PC-9 (cell line): ENCODE measurements around the gene OR6J1. TPM values are rescaled to one million over a fixed set of nuclear protein-coding genes. Genes with fewer than 3 reads are reported as not detected.

ENCODE experiments used
- BruUV-seq: library from RNA; stranded (reverse); fragments of 400-500 nt; replicated peaks from 2 replicates; lab custom pipeline; 2021; lab: Mats Ljungman, UMichigan
- CTCF ChIA-PET: fragments of 300-600 bp; sonication (Branson Sonifier 250); formaldehyde crosslinking; loops from one replicate; lab custom pipeline; 2022; ENCODE audit warnings: antibody characterized with exemption; lab: Charles Lee
- POLR2A ChIA-PET: fragments of 300-600 bp; sonication (Branson Sonifier 250); formaldehyde crosslinking; loops from one replicate; lab custom pipeline; 2022; ENCODE audit warnings: antibody characterized with exemption; ENCODE audit not compliant: unreplicated experiment; lab: Charles Lee
- DNase-seq, 2 experiments: peaks; one replicate each; pipeline versions ENCODE4 v3.0.0 to v3.0.0-alpha.2; 2015 to 2022; ENCODE audit warnings: mixed read lengths in 1 of 2
- H2AFZ ChIP-seq: fragments of 200-600 bp; sonication (generic); 2 replicates; pipeline ENCODE4 v1.8.1; 2017; ENCODE audit warnings: antibody characterized with exemption
- H3F3A ChIP-seq: fragments of 200-600 bp; sonication (generic); 2 replicates; pipeline ENCODE4 v1.8.1; 2017; ENCODE audit warnings: antibody characterized with exemption, mild to moderate bottlenecking, low read depth; ENCODE audit not compliant: insufficient read depth
- H3K27ac ChIP-seq: fragments of 200-600 bp; sonication (generic); 2 replicates; pipeline ENCODE4 v1.6.1; 2016; ENCODE audit warnings: mixed run types
- H3K27me3 ChIP-seq: fragments of 200-600 bp; sonication (generic); 2 replicates; pipeline ENCODE4 v1.6.1; 2016; ENCODE audit warnings: low read depth, mixed run types; ENCODE audit not compliant: insufficient read depth
- H3K36me3 ChIP-seq: fragments of 200-600 bp; sonication (generic); 2 replicates; pipeline ENCODE4 v1.6.1; 2016; ENCODE audit warnings: low read depth, mixed run types
- H3K4me1 ChIP-seq: fragments of 200-600 bp; sonication (generic); replicated peaks from 2 replicates; pipeline ENCODE4 v1.6.1; 2016; ENCODE audit warnings: mixed run types; ENCODE audit not compliant: insufficient read depth
- H3K4me2 ChIP-seq: fragments of 200-600 bp; sonication (generic); 2 replicates; pipeline ENCODE4 v1.6.1; 2017; ENCODE audit warnings: mixed run types
- H3K4me3 ChIP-seq: fragments of 200-600 bp; sonication (generic); 2 replicates; pipeline ENCODE4 v1.6.1; 2016; ENCODE audit warnings: mixed run types
- H3K79me2 ChIP-seq: fragments of 200-600 bp; sonication (generic); 2 replicates; pipeline ENCODE4 v1.6.1; 2017; ENCODE audit warnings: low read depth, mixed run types
- H3K9me2 ChIP-seq: fragments of 200-600 bp; sonication (generic); 2 replicates; pipeline ENCODE4 v1.8.1; 2017; ENCODE audit warnings: mild to moderate bottlenecking; ENCODE audit not compliant: insufficient read depth
- H3K9me3 ChIP-seq: fragments of 200-600 bp; sonication (generic); 2 replicates; pipeline ENCODE4 v1.8.1; 2016; ENCODE audit warnings: low read depth; ENCODE audit not compliant: insufficient read depth
- H4K20me1 ChIP-seq: fragments of 200-600 bp; sonication (generic); 2 replicates; pipeline ENCODE4 v1.8.1; 2017; ENCODE audit not compliant: insufficient read depth
- EZH2 ChIP-seq: fragments of 200-600 bp; sonication (generic); IDR thresholded peaks from 2 replicates; pipeline ENCODE4 v1.8.0; 2017; ENCODE audit warnings: antibody characterized with exemption, low read depth
- intact Hi-C: fragments of 100-400 bp; cut with micrococcal nuclease; formaldehyde crosslinking; loops from one replicate; pipeline ENCODE4 v1.10.0; 2022; ENCODE audit not compliant: unreplicated experiment
- total RNA-seq: library from RNA; stranded (reverse); gene quantifications from 2 replicates; pipeline ENCODE4 v1.2.3, GENCODE V29; 2021
- TF ChIP-seq, protein P1 (sequence below): fragments of 200-600 bp; sonication (generic); conservative IDR thresholded peaks from 2 replicates; pipeline ENCODE4 v1.6.1; 2017; ENCODE audit warnings: mixed run types, antibody characterized with exemption, mild to moderate bottlenecking, moderate library complexity

The OR6J1 gene
- total RNA-seq, 1 experiment from 2014 or later, result 0.11 TPM

GRCh38 chr14:22657861-22658260 is 13.7 kb upstream of the OR6J1 start:
- peak in 1 of 2 experiments; percentile 41 for DNase-seq
- Histone ChIP-seq H3K9me2 (no peaks in the 10 kb centered on the region), H3K4me1 (0 out of 2 replicates have a peak, but pooled peaks cover 6% of the 10 kb centered on the region), H3K79me2 (no peaks in the 10 kb centered on the region), H3K4me3 (no peak overlapping the region), H3K27ac (no peak overlapping the region), H3K4me2 (no peak overlapping the region), H2AFZ (no peak overlapping the region), H3K36me3 (no peaks in the 10 kb centered on the region), H3K27me3 (no peaks in the 10 kb centered on the region), H4K20me1 (no peaks in the 10 kb centered on the region), H3F3A (no peaks in the 10 kb centered on the region), H3K9me3 (no peaks in the 10 kb centered on the region)
- no TSS peak for BruUV-seq
- ChIA-PET CTCF (interaction anchor here (0.7 to 1.6 kb wide), 4 partner anchors 12 to 195 kb away, joined by 3 to 5 read pairs (median 3); no protein-coding TSS in a partner anchor), POLR2A (interaction anchor here (0.5 kb wide), 1 partner anchor 57 kb away, joined by 4 read pairs; no protein-coding TSS in a partner anchor)
- intact Hi-C loops, result loop anchor here (2.0 to 10.0 kb wide), 2 partner anchors 57 to 243 kb away; no protein-coding TSS in a partner anchor
- no peak for TF ChIP-seq EZH2
- TF ChIP-seq, protein P1, sequence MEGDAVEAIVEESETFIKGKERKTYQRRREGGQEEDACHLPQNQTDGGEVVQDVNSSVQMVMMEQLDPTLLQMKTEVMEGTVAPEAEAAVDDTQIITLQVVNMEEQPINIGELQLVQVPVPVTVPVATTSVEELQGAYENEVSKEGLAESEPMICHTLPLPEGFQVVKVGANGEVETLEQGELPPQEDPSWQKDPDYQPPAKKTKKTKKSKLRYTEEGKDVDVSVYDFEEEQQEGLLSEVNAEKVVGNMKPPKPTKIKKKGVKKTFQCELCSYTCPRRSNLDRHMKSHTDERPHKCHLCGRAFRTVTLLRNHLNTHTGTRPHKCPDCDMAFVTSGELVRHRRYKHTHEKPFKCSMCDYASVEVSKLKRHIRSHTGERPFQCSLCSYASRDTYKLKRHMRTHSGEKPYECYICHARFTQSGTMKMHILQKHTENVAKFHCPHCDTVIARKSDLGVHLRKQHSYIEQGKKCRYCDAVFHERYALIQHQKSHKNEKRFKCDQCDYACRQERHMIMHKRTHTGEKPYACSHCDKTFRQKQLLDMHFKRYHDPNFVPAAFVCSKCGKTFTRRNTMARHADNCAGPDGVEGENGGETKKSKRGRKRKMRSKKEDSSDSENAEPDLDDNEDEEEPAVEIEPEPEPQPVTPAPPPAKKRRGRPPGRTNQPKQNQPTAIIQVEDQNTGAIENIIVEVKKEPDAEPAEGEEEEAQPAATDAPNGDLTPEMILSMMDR, result peak; percentile 44; the same call in 1 of the 2 replicates

GRCh38 chr14:22656945-22657731 is 13.0 kb upstream of the OR6J1 start:
- POLR2A ChIA-PET, result no interaction called here

GRCh38 chr14:22656226-22656625 is 12.1 kb upstream of the OR6J1 start:
- no peak overlapping the region for H3K4me3 ChIP-seq
- POLR2A ChIA-PET, result no interaction called here
- TF ChIP-seq, protein P1, result no peak
- no peak for TF ChIP-seq EZH2
- no peak overlapping the region for H3K27ac ChIP-seq
- no peaks in the 10 kb centered on the region for H3K9me2 ChIP-seq
- H3K79me2 ChIP-seq, result no peaks in the 10 kb centered on the region
- H3K27me3 ChIP-seq, result no peaks in the 10 kb centered on the region
- intact Hi-C loops, result loop anchor here (10.0 kb wide), 1 partner anchor 59 kb away; no protein-coding TSS in a partner anchor
- H3F3A ChIP-seq, result peaks cover 4% of the 10 kb centered on the region; the same call in 1 of the 2 replicates
- H3K36me3 ChIP-seq, result no peaks in the 10 kb centered on the region
- BruUV-seq, result no TSS peak
- no peaks in the 10 kb centered on the region for H3K9me3 ChIP-seq
- DNase-seq, result no peak
- CTCF ChIA-PET, result no interaction called here
- H2AFZ ChIP-seq, result no peak overlapping the region
- no peak overlapping the region for H3K4me2 ChIP-seq
- peaks cover 11% of the 10 kb centered on the region for H3K4me1 ChIP-seq
- H4K20me1 ChIP-seq, result no peaks in the 10 kb centered on the region

More at GRCh38 chr14:22656945-22657731, 13.0 kb upstream of the OR6J1 start:
- Histone ChIP-seq H3K27me3 (no peaks in the 10 kb centered on the region), H3K9me3 (no peaks in the 10 kb centered on the region), H3K4me3 (no peak overlapping the region), H3F3A (no peaks in the 10 kb centered on the region), H4K20me1 (no peaks in the 10 kb centered on the region), H3K79me2 (no peaks in the 10 kb centered on the region), H3K4me1 (0 out of 2 replicates have a peak, but pooled peaks cover 6% of the 10 kb centered on the region), H3K9me2 (no peaks in the 10 kb centered on the region), H3K4me2 (no peak overlapping the region), H2AFZ (no peak overlapping the region), H3K27ac (no peak overlapping the region), H3K36me3 (no peaks in the 10 kb centered on the region)
- CTCF ChIA-PET, result interaction anchor here (0.6 to 1.2 kb wide), 4 partner anchors 11 to 194 kb away, joined by 3 to 7 read pairs (median 3); no protein-coding TSS in a partner anchor
- no TSS peak for BruUV-seq
- TF ChIP-seq, protein P1, result no peak
- TF ChIP-seq EZH2, result no peak
- intact Hi-C loops, result loop anchor here (10.0 kb wide), 1 partner anchor 58 kb away; no protein-coding TSS in a partner anchor
- no peak for DNase-seq
